ENCODE results near the gene SEMA7A. TPM values are rescaled to one million over a fixed set of nuclear protein-coding genes. Genes with fewer than 3 reads are reported as not detected.

SEMA7A gene
- total and polyA plus RNA-seq, 9 of the 15 experiments (the other 6 are each of a cell fraction or from before 2014, with no cell fraction given): 0.04 to 8.2 (median 5.4) TPM; not detected in 1

DNA sequence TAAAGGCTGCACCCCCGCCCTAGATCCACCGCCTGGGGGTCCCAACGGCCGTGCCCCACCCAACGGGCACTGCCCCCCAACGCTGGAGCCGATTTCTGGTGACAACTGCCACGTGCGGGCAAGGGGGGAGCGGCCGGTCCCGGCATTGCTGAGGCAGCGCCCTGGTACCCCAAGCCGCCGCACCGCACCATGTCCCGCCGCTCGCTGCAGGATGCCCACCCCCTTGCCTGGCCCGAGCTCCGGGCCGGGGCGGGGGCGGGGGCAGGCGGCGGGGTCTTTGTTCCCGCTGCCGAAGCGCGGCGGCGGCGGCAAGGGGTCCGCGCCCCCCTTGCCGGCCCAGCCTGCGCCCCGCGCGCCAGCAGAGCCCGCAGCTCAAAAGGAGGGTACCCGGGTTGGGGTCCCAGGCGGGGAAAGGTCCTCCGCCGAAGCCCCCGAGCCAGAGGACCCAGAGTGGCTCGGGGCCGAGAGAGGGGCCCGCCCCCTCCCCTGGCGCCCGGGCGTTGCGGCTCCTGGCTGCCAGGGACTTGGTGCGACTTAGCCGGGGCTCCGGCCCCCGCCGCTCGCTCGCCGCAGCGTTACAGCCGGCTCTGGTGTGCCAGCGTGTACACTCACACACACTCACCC lies 678 bp downstream of the SEMA7A start (continued):
- TF ChIP-seq, protein P1, sequence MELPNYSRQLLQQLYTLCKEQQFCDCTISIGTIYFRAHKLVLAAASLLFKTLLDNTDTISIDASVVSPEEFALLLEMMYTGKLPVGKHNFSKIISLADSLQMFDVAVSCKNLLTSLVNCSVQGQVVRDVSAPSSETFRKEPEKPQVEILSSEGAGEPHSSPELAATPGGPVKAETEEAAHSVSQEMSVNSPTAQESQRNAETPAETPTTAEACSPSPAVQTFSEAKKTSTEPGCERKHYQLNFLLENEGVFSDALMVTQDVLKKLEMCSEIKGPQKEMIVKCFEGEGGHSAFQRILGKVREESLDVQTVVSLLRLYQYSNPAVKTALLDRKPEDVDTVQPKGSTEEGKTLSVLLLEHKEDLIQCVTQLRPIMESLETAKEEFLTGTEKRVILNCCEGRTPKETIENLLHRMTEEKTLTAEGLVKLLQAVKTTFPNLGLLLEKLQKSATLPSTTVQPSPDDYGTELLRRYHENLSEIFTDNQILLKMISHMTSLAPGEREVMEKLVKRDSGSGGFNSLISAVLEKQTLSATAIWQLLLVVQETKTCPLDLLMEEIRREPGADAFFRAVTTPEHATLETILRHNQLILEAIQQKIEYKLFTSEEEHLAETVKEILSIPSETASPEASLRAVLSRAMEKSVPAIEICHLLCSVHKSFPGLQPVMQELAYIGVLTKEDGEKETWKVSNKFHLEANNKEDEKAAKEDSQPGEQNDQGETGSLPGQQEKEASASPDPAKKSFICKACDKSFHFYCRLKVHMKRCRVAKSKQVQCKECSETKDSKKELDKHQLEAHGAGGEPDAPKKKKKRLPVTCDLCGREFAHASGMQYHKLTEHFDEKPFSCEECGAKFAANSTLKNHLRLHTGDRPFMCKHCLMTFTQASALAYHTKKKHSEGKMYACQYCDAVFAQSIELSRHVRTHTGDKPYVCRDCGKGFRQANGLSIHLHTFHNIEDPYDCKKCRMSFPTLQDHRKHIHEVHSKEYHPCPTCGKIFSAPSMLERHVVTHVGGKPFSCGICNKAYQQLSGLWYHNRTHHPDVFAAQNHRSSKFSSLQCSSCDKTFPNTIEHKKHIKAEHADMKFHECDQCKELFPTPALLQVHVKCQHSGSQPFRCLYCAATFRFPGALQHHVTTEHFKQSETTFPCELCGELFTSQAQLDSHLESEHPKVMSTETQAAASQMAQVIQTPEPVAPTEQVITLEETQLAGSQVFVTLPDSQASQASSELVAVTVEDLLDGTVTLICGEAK (IDR thresholded peaks at IDR 0.05): peak; percentile 14; the same call in 1 of the 2 replicates
- TF ChIP-seq, protein P1 (CRISPR knock-in tag; IDR thresholded peaks at IDR 0.05): no peak
- TF ChIP-seq PTBP1 (IDR thresholded peaks at IDR 0.05; ENCODE audit: low read depth, low read length) (no peak), ZNF589 (CRISPR knock-in tag; IDR thresholded peaks at IDR 0.05; ENCODE audit: low read depth) (peak; percentile 6; the same call in 1 of the 2 replicates), FOXA3 (CRISPR knock-in tag; conservative IDR thresholded peaks at IDR 0.05 in 1 of 2, IDR thresholded peaks at IDR 0.05 in 1 of 2) (peak in 1 of 2 experiments; percentile 41; a peak in 1 of 4 replicates)
- TF ChIP-seq, protein P2, sequence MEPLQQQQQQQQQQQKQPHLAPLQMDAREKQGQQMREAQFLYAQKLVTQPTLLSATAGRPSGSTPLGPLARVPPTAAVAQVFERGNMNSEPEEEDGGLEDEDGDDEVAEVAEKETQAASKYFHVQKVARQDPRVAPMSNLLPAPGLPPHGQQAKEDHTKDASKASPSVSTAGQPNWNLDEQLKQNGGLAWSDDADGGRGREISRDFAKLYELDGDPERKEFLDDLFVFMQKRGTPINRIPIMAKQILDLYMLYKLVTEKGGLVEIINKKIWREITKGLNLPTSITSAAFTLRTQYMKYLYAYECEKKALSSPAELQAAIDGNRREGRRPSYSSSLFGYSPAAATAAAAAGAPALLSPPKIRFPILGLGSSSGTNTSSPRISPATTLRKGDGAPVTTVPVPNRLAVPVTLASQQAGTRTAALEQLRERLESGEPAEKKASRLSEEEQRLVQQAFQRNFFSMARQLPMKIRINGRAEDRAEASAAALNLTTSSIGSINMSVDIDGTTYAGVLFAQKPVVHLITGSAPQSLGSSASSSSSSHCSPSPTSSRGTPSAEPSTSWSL (CRISPR knock-in tag; IDR thresholded peaks at IDR 0.05; ENCODE audit: borderline replicate concordance): peak; percentile 63; the same call in 1 of the 2 replicates

All from K562 (cell line).